NT2/D1 (cell line): ENCODE data around the gene RERE.

Experiments used
- YY1 ChIP-seq: IDR thresholded peaks from 2 replicates; pipeline ENCODE4 v1.6.1; 2011; ENCODE audit not compliant: insufficient read length, insufficient read depth
- ZNF274 ChIP-seq: IDR thresholded peaks from 2 replicates; pipeline ENCODE4 v1.6.1; 2011; ENCODE audit warnings: mild to moderate bottlenecking, low read depth, low read length

GRCh38 chr1:8457760-8458381, 359.6 kb downstream of the RERE start:
- TF ChIP-seq YY1 (no peak), ZNF274 (no peak)
